Liver (tissue), 2 donors: ENCODE data around the gene TMEM139.

Source experiments
- CTCF ChIP-seq: fragments of 150-350 bp; IDR thresholded peaks from 2 replicates; pipeline ENCODE4 v1.5.1; 2017; ENCODE audit warnings: improper control_type of control experiment, low read depth, low read length; ENCODE audit not compliant: missing input control
- MAX ChIP-seq: IDR thresholded peaks from 2 replicates; pipeline ENCODE4 v1.6.1; 2016; ENCODE audit warnings: antibody characterized with exemption
- YY1 ChIP-seq: IDR thresholded peaks from 2 replicates; pipeline ENCODE4 v1.6.1; 2016; ENCODE audit warnings: antibody characterized with exemption, mild to moderate bottlenecking
- donor health status: healthy.

GRCh38 chr7:143250199-143250598, 34.6 kb upstream of the TMEM139 start:
- TF ChIP-seq MAX (no peak), CTCF (no peak), YY1 (no peak)
